ENCODE results near the gene ANKRD6. TPM values are rescaled to one million over a fixed set of nuclear protein-coding genes. Genes with fewer than 3 reads are reported as not detected.

Gene ANKRD6
- total RNA-seq, 1 experiment from 2014 or later = 5.6 TPM

DNA sequence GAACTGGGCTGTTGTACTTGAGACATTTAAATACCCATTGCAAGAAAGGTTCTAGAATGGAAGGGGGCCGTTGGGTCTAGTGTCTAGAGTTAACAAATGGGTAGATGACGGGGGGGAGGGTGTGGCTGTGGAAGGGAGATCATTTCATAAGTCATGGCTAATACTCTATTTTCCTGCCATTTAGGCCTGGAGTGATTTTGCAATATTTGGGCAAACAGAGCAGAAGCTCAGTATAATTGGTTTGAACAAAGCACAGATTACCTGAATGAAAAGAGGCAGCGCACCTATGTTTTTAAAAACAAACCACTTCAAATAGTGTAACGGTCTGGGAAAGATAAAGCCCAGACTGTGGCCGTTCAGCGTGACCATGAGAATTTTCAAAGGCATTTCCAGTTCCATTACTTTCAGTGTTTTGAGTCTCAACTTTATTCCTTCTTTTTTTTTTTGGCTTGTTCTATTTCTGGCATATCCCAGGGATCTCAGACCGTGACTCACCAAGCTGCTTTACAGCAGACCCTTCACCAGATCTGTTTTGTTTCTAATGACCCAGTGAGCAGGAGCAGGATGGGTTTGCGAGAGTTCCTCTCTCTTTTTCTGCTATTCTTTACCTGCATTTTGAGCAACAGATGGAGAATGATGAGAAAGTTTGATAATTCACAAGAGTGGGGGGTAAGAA is 131.9 kb downstream of the ANKRD6 start:
- H3T11ph ChIP-seq (ENCODE audit: low read length) = no peak overlapping the region
- H4K91ac ChIP-seq (ENCODE audit: insufficient read length, low read depth, low read length) = no peak overlapping the region
- H3K79me1 ChIP-seq (ENCODE audit: insufficient read depth, low read depth, low read length, poor library complexity, severe bottlenecking) = no peaks in the 10 kb centered on the region
- DNase-seq = no peak
- no peak overlapping the region for H3K56ac ChIP-seq (ENCODE audit: insufficient read length, low read depth, low read length)
- H3K79me2 ChIP-seq (ENCODE audit: insufficient read depth, low read length) = no peaks in the 10 kb centered on the region
- no peak overlapping the region for H3K4me2 ChIP-seq (ENCODE audit: insufficient read depth, insufficient read length, low read length)
- Mint-ChIP-seq H3K4me1 (peaks cover 15 to 27% of the 10 kb centered on the region in 2 experiments), H3K36me3 (ENCODE audit: insufficient read depth in 1 of 3, low read depth in 3 of 3) (no peaks in the 10 kb centered on the region), H3K27ac (no peak overlapping the region), H3K4me3 (no peak overlapping the region), H3K9me3 (no peaks in the 10 kb centered on the region), H3K27me3 (ENCODE audit: low read depth) (no peaks in the 10 kb centered on the region)
- H3K27ac ChIP-seq (ENCODE audit: insufficient read length, low read depth, low read length) = no peak overlapping the region
- H2AFZ ChIP-seq (ENCODE audit: low read length) = no peak overlapping the region
- H2BK20ac ChIP-seq (ENCODE audit: low read depth, low read length, poor library complexity, severe bottlenecking) = no peak overlapping the region
- no peaks in the 10 kb centered on the region for H3K23me2 ChIP-seq (ENCODE audit: insufficient read length, low read depth, low read length, poor library complexity, severe bottlenecking)
- H4K8ac ChIP-seq (replicated peaks; ENCODE audit: insufficient read length, low read depth, low read length) = no peak overlapping the region
- TF ChIP-seq, protein P1, sequence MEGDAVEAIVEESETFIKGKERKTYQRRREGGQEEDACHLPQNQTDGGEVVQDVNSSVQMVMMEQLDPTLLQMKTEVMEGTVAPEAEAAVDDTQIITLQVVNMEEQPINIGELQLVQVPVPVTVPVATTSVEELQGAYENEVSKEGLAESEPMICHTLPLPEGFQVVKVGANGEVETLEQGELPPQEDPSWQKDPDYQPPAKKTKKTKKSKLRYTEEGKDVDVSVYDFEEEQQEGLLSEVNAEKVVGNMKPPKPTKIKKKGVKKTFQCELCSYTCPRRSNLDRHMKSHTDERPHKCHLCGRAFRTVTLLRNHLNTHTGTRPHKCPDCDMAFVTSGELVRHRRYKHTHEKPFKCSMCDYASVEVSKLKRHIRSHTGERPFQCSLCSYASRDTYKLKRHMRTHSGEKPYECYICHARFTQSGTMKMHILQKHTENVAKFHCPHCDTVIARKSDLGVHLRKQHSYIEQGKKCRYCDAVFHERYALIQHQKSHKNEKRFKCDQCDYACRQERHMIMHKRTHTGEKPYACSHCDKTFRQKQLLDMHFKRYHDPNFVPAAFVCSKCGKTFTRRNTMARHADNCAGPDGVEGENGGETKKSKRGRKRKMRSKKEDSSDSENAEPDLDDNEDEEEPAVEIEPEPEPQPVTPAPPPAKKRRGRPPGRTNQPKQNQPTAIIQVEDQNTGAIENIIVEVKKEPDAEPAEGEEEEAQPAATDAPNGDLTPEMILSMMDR (conservative IDR thresholded peaks at IDR 0.05) = no peak
- no peak overlapping the region for H3K4ac ChIP-seq (ENCODE audit: low read depth, low read length)
- no peak overlapping the region for H2BK5ac ChIP-seq (ENCODE audit: insufficient read length, low read length)
- WGBS (ENCODE audit: extremely low coverage, insufficient read length, low lambda C conversion rate) = no CpG with 5 or more reads among the region's 8 CpGs
- H2BK120ac ChIP-seq (ENCODE audit: low read depth, low read length, poor library complexity, severe bottlenecking) = no peak overlapping the region
- no peak overlapping the region for H2BK12ac ChIP-seq (ENCODE audit: insufficient read length, low read depth, low read length)
- H3K14ac ChIP-seq (ENCODE audit: insufficient read depth, low read length) = no peak overlapping the region
- H4K20me1 ChIP-seq (ENCODE audit: control insufficient read depth, insufficient read depth, insufficient read length) = no peaks in the 10 kb centered on the region
- H3K4me1 ChIP-seq (ENCODE audit: insufficient read depth, low read length) = peaks cover 2% of the 10 kb centered on the region; the same call in 1 of the 2 replicates
- no peaks in the 10 kb centered on the region for H3K9me3 ChIP-seq (ENCODE audit: control insufficient read depth, low read depth, low read length)
- no peak overlapping the region for H3K9ac ChIP-seq (ENCODE audit: extremely low read depth, insufficient read length, low read length)
- no peaks in the 10 kb centered on the region for H3K27me3 ChIP-seq (ENCODE audit: insufficient read depth, low read length)
- no peak overlapping the region for H2BK15ac ChIP-seq (ENCODE audit: low read depth, low read length)
- no peak overlapping the region for H3K23ac ChIP-seq (ENCODE audit: insufficient read length, low read depth, low read length)
- H4K5ac ChIP-seq (ENCODE audit: insufficient read length, low read depth, low read length) = no peak overlapping the region
- no peak overlapping the region for H2AK5ac ChIP-seq (ENCODE audit: insufficient read length, low read length)
- H3K18ac ChIP-seq (ENCODE audit: insufficient read length, low read depth, low read length) = no peak overlapping the region
